Measurements from ENCODE around the gene PKD1. TPM values are rescaled to one million over a fixed set of nuclear protein-coding genes. Genes with fewer than 3 reads are reported as not detected.

PKD1 gene
- total RNA-seq, 2 experiments from 2014 or later, result 63.3 to 68.9 TPM

DNA sequence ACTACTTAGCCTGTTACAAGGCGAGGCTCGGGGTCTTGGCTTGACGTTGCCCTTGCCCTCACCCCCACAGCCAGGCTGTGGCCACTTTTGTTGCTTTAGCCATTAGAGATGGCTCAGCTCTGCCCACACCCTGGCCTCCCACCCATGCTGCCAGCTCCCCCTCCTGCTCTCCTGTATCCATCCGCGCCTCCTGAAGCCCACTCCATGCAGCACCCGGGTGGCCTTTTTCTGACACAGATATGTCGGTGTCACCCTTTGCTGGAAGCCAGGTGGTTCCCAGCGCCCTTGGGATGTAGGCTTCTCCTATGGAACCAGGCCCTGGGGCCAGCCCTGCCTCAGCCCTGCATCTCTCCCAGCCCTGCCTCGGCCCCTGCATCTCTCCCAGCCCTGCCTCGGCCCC lies 78.3 kb downstream of the PKD1 start:
- Mint-ChIP-seq H3K27me3 (ENCODE audit: low read depth) (no peaks in the 10 kb centered on the region), H3K9me3 (no peaks in the 10 kb centered on the region), H3K27ac (no peak overlapping the region), H3K36me3 (ENCODE audit: low read depth) (peaks cover 7% of the 10 kb centered on the region), H3K4me3 (no peak overlapping the region), H3K4me1 (ENCODE audit: low read depth) (no peaks in the 10 kb centered on the region)
- CTCF ChIA-PET, result no interaction called here
- intact Hi-C loops (cut with micrococcal nuclease), result no loop called here
- DNase-seq, result no peak

DNA sequence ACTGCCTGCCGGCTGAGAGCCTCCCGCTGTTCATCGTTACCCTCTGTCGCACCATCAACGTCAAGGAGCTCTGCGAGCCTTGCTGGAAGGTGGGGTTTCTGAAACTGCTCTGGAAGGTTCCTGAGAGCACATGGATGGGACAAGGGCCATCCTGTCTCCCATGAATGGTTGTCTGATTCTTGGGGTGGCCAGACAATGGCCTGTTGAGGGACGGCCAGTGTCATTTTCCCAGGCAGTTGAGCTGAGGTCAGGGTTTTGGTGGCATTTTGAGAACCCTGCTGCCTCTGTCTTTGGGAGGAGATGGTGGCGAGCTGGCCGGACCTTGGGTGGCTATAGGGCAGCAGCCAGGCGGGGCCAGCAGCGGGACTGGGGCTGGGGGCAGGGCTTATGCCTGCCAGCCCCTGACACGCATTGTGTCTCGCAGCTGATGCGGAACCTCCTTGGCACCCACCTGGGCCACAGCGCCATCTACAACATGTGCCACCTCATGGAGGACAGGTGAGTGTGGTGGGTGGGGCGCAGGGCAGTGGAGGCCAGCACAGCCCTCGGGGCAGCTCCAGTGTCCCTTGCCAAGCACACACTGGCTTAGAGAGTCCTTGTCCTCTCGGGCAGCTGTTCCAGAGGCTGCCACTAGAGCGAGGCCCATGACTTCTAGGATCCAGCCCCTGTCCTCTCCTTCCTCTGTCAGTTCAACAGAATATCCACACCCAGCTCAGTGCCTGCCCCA lies 78.9 kb downstream of the PKD1 start:
- H3K9me3 Mint-ChIP-seq, result no peaks in the 10 kb centered on the region
- CTCF ChIA-PET, result interaction anchor here (0.6 kb wide), 1 partner anchor 15 kb away, joined by 3 read pairs; no protein-coding TSS in a partner anchor
- intact Hi-C loops (cut with micrococcal nuclease), result no loop called here
- no peak overlapping the region for H3K4me3 Mint-ChIP-seq
- H3K36me3 Mint-ChIP-seq (ENCODE audit: low read depth), result peaks cover 7% of the 10 kb centered on the region
- no peak for DNase-seq
- H3K4me1 Mint-ChIP-seq (ENCODE audit: low read depth), result no peaks in the 10 kb centered on the region
- H3K27me3 Mint-ChIP-seq (ENCODE audit: low read depth), result no peaks in the 10 kb centered on the region
- H3K27ac Mint-ChIP-seq, result no peak overlapping the region

DNA sequence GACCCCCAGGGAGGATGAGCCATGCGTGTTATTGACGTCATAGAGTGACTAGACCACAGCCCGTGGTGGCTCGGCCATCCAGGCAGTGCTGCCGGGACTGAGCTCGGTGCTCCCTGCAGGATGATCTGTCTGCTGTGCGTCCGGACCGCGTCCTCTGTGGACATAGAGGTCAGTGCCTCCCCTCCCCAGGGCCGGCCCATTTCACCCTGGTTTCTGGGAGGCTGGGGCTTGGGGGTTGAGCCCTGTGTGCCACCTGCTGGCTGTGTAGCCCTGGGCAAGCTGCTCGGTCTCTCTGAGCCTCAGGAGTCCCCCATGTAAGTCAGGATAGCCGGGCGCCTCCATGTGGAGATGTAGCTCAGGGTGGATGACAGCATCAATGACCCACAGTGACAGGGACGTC lies 79.6 kb downstream of the PKD1 start:
- Mint-ChIP-seq H3K9me3 (no peaks in the 10 kb centered on the region), H3K27me3 (ENCODE audit: low read depth) (no peaks in the 10 kb centered on the region), H3K27ac (no peak overlapping the region), H3K4me3 (no peak overlapping the region), H3K36me3 (ENCODE audit: low read depth) (peaks cover 6% of the 10 kb centered on the region), H3K4me1 (ENCODE audit: low read depth) (no peaks in the 10 kb centered on the region)
- CTCF ChIA-PET, result no interaction called here
- DNase-seq, result no peak
- intact Hi-C loops (cut with micrococcal nuclease), result no loop called here

DNA sequence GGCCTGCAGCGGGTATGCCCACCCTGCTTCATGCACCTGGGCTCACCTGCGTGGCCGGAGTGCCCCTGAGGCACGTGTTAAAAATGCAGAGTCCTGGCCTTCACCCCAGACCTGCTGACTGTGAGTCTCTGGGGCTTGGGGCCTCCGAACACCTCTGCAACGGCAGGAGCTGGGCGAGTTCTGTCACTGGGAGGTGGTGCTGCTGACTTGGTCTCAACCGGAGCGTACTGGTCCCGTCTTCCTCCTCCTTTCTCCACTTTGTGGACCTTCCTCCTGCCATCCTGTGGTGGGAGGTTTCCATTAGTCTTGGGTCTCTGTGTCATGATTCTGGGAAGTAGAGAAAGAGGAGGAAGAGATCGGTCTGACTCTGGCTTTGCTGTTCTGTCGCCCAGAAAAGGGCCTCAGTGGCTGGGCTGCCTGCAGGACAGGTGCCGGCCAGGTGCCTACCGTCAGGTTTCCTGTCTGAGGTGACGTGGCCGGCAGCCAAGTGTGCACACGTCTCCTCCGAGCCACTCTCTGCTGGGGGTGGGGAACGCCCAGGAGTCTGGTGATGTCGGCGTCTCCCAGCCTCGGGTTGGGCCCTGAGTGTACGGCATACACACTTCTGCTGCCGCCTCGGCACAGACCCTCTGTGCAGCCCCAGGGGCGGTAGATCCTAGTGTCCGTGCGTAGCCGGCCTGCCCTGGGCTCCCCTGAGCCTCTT lies 81.0 kb downstream of the PKD1 start:
- Mint-ChIP-seq H3K27me3 (ENCODE audit: low read depth) (no peaks in the 10 kb centered on the region), H3K4me3 (no peak overlapping the region), H3K4me1 (ENCODE audit: low read depth) (no peaks in the 10 kb centered on the region), H3K27ac (no peak overlapping the region), H3K36me3 (ENCODE audit: low read depth) (peaks cover 6% of the 10 kb centered on the region), H3K9me3 (no peaks in the 10 kb centered on the region)
- DNase-seq, result no peak
- CTCF ChIA-PET, result no interaction called here
- intact Hi-C loops (cut with micrococcal nuclease), result no loop called here

GRCh38 chr16:2053897-2054296 lies 81.8 kb downstream of the PKD1 start:
- CTCF ChIA-PET, result no interaction called here
- intact Hi-C loops (cut with micrococcal nuclease), result no loop called here
- no peak for DNase-seq
- Mint-ChIP-seq H3K4me3 (no peak overlapping the region), H3K27ac (no peak overlapping the region), H3K9me3 (no peaks in the 10 kb centered on the region), H3K36me3 (ENCODE audit: low read depth) (peaks cover 6% of the 10 kb centered on the region), H3K4me1 (ENCODE audit: low read depth) (peaks cover 4% of the 10 kb centered on the region), H3K27me3 (ENCODE audit: low read depth) (no peaks in the 10 kb centered on the region)

- peaks cover 11% of the 10 kb centered on the region for H3K4me1 Mint-ChIP-seq (ENCODE audit: low read depth)
- intact Hi-C loops (cut with micrococcal nuclease), result no loop called here
- H3K4me3 Mint-ChIP-seq, result no peak overlapping the region
- no peaks in the 10 kb centered on the region for H3K9me3 Mint-ChIP-seq
- no peak overlapping the region for H3K27ac Mint-ChIP-seq
- no peak for DNase-seq
- H3K27me3 Mint-ChIP-seq (ENCODE audit: low read depth), result no peaks in the 10 kb centered on the region
- peaks cover 6% of the 10 kb centered on the region for H3K36me3 Mint-ChIP-seq (ENCODE audit: low read depth)
- CTCF ChIA-PET, result interaction anchor here (0.6 kb wide), 1 partner anchor 331 kb away, joined by 3 read pairs; no protein-coding TSS in a partner anchor
Measured at GRCh38 chr16:2053211-2053610, 82.5 kb downstream of the PKD1 start.

GRCh38 chr16:2048116-2048543 lies 87.6 kb downstream of the PKD1 start:
- no peaks in the 10 kb centered on the region for H3K27me3 Mint-ChIP-seq (ENCODE audit: low read depth)
- H3K27ac Mint-ChIP-seq, result peak overlapping the region; percentile 61
- intact Hi-C loops (cut with micrococcal nuclease), result loop anchor here (2.0 to 5.0 kb wide), 2 partner anchors 77 to 974 kb away; partner anchors contain the start of genes HCFC1R1, THOC6 and TNFRSF12A
- H3K9me3 Mint-ChIP-seq, result no peaks in the 10 kb centered on the region
- CTCF ChIA-PET, result interaction anchor here (0.6 to 1.3 kb wide), 6 partner anchors 18 to 168 kb away, joined by 3 to 5 read pairs (median 4); partner anchors contain the start of gene PKD1
- H3K36me3 Mint-ChIP-seq (ENCODE audit: low read depth), result peaks cover 2% of the 10 kb centered on the region
- H3K4me3 Mint-ChIP-seq, result peak overlapping the region; percentile 93
- peaks cover 16% of the 10 kb centered on the region for H3K4me1 Mint-ChIP-seq (ENCODE audit: low read depth)
- peak; percentile 36 for DNase-seq

- peaks cover 2% of the 10 kb centered on the region for H3K36me3 Mint-ChIP-seq (ENCODE audit: low read depth)
- H3K9me3 Mint-ChIP-seq, result no peaks in the 10 kb centered on the region
- DNase-seq, result peak; percentile 95
- H3K4me1 Mint-ChIP-seq (ENCODE audit: low read depth), result peaks cover 16% of the 10 kb centered on the region
- CTCF ChIA-PET, result interaction anchor here (0.6 to 1.6 kb wide), 8 partner anchors 17 to 168 kb away, joined by 3 to 5 read pairs (median 4); partner anchors contain the start of gene PKD1
- no peaks in the 10 kb centered on the region for H3K27me3 Mint-ChIP-seq (ENCODE audit: low read depth)
- intact Hi-C loops (cut with micrococcal nuclease), result loop anchor here (1.0 to 5.0 kb wide), 4 partner anchors 19 to 975 kb away; partner anchors contain the start of genes HCFC1R1, THOC6, TNFRSF12A and TRAF7
- H3K4me3 Mint-ChIP-seq, result peak within 1 kb of the TSS; percentile 93
- H3K27ac Mint-ChIP-seq, result peak within 1 kb of the TSS; percentile 61
Measured at GRCh38 chr16:2047330-2048115, 88.2 kb downstream of the PKD1 start, which contains the start of the genes NTHL1 and TSC2. Gene NTHL1, minus strand, starts transcription at chr16:2047834. Its CDS starts 11 bp downstream, at chr16:2047823. Gene TSC2, plus strand, starts transcription at chr16:2047985. Its CDS starts 631 bp downstream, at chr16:2048616.

DNA sequence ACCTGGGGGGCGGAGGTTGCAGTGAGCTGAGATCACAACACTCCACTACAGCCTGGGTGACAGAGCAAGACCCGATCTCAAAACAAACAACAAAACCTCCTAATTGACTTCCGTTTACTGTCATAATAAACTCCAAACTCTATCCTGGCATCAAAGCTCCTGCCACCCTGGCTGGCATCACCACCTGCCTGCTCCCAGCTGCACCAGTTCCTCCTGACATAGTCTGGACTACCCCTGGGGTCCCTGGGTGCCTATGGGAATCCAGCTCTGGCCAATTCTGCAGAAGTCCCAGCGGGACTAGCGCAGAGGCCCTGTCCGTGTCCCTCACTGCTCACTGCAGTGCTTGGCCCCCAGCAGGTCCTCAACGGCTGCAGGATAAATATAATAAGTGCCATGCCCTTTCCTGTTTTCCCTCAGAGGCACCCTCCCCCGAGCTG lies 88.8 kb downstream of the PKD1 start:
- intact Hi-C loops (cut with micrococcal nuclease), result loop anchor here (1.0 to 5.0 kb wide), 3 partner anchors 18 to 975 kb away; partner anchors contain the start of genes HCFC1R1, THOC6, TNFRSF12A and TRAF7

DNA sequence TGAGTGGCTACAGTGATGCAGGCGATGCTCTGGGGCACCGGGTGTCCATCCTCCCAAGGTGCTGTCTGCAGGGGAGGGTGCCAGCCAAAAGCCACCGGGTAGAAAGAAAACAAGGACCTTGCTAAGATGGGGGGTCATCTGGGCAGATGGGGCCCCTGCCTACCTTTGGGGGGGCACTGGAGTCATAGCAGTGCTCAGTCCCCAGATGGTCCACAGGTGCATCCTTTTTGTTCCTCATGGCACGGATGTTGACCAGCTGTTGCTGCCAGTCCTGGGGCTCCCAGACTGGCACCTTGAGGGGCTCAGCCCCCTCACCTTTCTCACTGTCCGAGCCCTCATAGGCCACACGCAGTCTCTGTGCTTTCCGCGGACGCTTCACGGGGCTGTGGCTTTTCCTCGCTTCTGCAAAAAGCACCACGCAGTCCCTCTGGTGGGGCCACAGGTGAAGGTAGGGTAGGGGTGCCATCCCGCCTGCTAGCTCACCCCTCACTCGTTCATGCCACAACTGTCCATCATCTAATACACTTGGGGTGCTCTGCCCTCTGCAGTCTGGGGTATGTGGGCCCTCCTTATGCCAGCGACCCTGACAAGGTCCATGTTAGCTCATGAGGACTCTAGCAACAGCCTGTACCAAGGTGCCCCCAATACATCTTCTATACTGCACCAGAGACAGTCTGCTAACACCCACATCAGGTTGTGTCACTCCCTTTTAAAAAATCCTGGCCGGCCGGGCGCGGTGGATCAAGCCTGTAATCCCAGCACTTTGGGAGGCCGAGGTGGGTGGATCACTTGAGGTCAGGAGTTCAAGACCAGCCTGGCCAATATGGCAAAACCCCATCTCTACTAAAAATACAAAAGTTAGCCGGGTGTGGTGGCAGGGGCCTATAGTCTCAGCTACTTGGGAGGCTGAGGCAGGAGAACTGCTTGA lies 89.5 kb downstream of the PKD1 start:
- Mint-ChIP-seq H3K27me3 (ENCODE audit: low read depth) (no peaks in the 10 kb centered on the region), H3K4me3 (peak overlapping the region; percentile 93), H3K27ac (no peak overlapping the region), H3K9me3 (no peaks in the 10 kb centered on the region), H3K36me3 (ENCODE audit: low read depth) (peaks cover 1% of the 10 kb centered on the region), H3K4me1 (ENCODE audit: low read depth) (peaks cover 16% of the 10 kb centered on the region)
- CTCF ChIA-PET, result interaction anchor here (1.6 kb wide), 1 partner anchor 98 kb away, joined by 5 read pairs; no protein-coding TSS in a partner anchor
- intact Hi-C loops (cut with micrococcal nuclease), result loop anchor here (2.0 to 5.0 kb wide), 2 partner anchors 17 to 976 kb away; partner anchors contain the start of genes HCFC1R1, THOC6 and TNFRSF12A
- no peak for DNase-seq

More for the DNA sequence above, 88.8 kb downstream of the PKD1 start:
- Mint-ChIP-seq H3K9me3 (no peaks in the 10 kb centered on the region), H3K36me3 (ENCODE audit: low read depth) (peaks cover 2% of the 10 kb centered on the region), H3K4me3 (peak overlapping the region; percentile 93), H3K27ac (no peak overlapping the region), H3K4me1 (ENCODE audit: low read depth) (peaks cover 16% of the 10 kb centered on the region), H3K27me3 (ENCODE audit: low read depth) (no peaks in the 10 kb centered on the region)
- CTCF ChIA-PET, result interaction anchor here (0.9 to 1.6 kb wide), 2 partner anchors 97 to 100 kb away, joined by 3 to 5 read pairs; no protein-coding TSS in a partner anchor
- DNase-seq, result no peak

GRCh38 chr16:2044541-2044940 lies 91.2 kb downstream of the PKD1 start:
- no peak for DNase-seq
- intact Hi-C loops (cut with micrococcal nuclease), result no loop called here
- Mint-ChIP-seq H3K27ac (no peak overlapping the region), H3K36me3 (ENCODE audit: low read depth) (no peaks in the 10 kb centered on the region), H3K27me3 (ENCODE audit: low read depth) (no peaks in the 10 kb centered on the region), H3K9me3 (no peaks in the 10 kb centered on the region), H3K4me1 (ENCODE audit: low read depth) (peaks cover 16% of the 10 kb centered on the region), H3K4me3 (no peak overlapping the region)
- CTCF ChIA-PET, result interaction anchor here (1.5 kb wide), 1 partner anchor 96 kb away, joined by 4 read pairs; no protein-coding TSS in a partner anchor
